Hypothalamus (tissue), 51 donors: ENCODE measurements around the gene RGL1.

ENCODE experiments used
- DNase-seq, 51 donors: peaks; one replicate each; lab custom pipeline; 2025; lab: John Stamatoyannopoulos, UW

Gene RGL1

GRCh38 chr1:183884526-183884925 lies 79.6 kb downstream of the RGL1 start:
- DNase-seq: no peak

- no peak for DNase-seq
Measured at GRCh38 chr1:183885142-183885735, 80.3 kb downstream of the RGL1 start.

- DNase-seq: no peak
Measured at GRCh38 chr1:183886083-183886828, 81.3 kb downstream of the RGL1 start.

- DNase-seq: no peak
Measured at GRCh38 chr1:183886853-183887252, 81.9 kb downstream of the RGL1 start.

GRCh38 chr1:183887826-183888819 lies 83.2 kb downstream of the RGL1 start:
- no peak for DNase-seq

GRCh38 chr1:183889095-183889494 lies 84.2 kb downstream of the RGL1 start:
- no peak for DNase-seq

- DNase-seq: no peak
Measured at GRCh38 chr1:183891158-183891856, 86.4 kb downstream of the RGL1 start.

- no peak for DNase-seq
Measured at GRCh38 chr1:183892351-183892793, 87.5 kb downstream of the RGL1 start.

GRCh38 chr1:183893561-183894289 lies 88.8 kb downstream of the RGL1 start:
- no peak for DNase-seq

- DNase-seq: no peak
Measured at GRCh38 chr1:183894290-183894565, 89.3 kb downstream of the RGL1 start.

- DNase-seq: no peak
Measured at GRCh38 chr1:183896466-183897048, 91.6 kb downstream of the RGL1 start.

- no peak for DNase-seq
Measured at GRCh38 chr1:183898001-183898396, 93.1 kb downstream of the RGL1 start.

GRCh38 chr1:183898610-183899009 lies 93.7 kb downstream of the RGL1 start:
- DNase-seq: no peak

- DNase-seq: no peak
Measured at GRCh38 chr1:183901748-183902330, 96.9 kb downstream of the RGL1 start.

GRCh38 chr1:183903101-183903500 lies 98.2 kb downstream of the RGL1 start:
- DNase-seq: no peak

- DNase-seq: no peak
Measured at GRCh38 chr1:183905508-183906113, 100.7 kb downstream of the RGL1 start.

GRCh38 chr1:183907070-183907469 lies 102.2 kb downstream of the RGL1 start:
- no peak for DNase-seq

GRCh38 chr1:183908079-183908478 lies 103.2 kb downstream of the RGL1 start:
- DNase-seq: no peak

- no peak for DNase-seq
Measured at GRCh38 chr1:183909672-183910071, 104.8 kb downstream of the RGL1 start.
